DMS79 treated with DMSO at 0.1 percent for 48 hours (cell line): ENCODE results near the gene RAB11FIP3.

Experiments
- DNase-seq: peaks from one replicate; lab custom pipeline; 2025; lab: John Stamatoyannopoulos, UW

RAB11FIP3 gene

GRCh38 chr16:424033-424622 is 1.3 kb upstream of the RAB11FIP3 start:
- DNase-seq = peak; percentile 24

- DNase-seq = no peak
These were observed 797 bp upstream of the RAB11FIP3 start for GRCh38 chr16:424623-425081.

GRCh38 chr16:425740-426114 is 278 bp downstream of the RAB11FIP3 start:
- no peak for DNase-seq

- DNase-seq = no peak
These were observed 861 bp downstream of the RAB11FIP3 start for GRCh38 chr16:426115-426905.

GRCh38 chr16:426906-427249 is 1.4 kb downstream of the RAB11FIP3 start:
- DNase-seq = no peak

DNA sequence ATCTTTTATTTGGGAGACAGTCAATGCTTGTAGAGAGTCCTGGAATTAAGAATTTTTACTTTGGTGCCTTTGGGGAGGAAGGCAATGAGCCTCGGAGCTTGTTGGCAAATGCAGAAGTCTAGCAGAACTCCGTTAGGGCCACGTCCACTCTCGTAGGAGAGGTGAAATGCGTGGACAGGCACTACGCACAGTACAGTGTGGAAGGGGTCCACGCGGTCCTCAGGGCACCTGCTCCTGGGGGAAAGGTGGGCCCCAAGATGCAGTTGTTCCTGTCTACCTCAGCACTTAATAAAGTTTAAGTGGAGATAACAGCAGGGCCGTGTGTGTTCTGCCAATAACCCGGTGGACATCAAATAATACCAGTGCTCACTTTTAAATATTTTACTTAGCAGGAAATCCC is 1.8 kb downstream of the RAB11FIP3 start:
- no peak for DNase-seq

- DNase-seq = no peak
These were observed 5.5 kb downstream of the RAB11FIP3 start for GRCh38 chr16:430904-431303.

DNA sequence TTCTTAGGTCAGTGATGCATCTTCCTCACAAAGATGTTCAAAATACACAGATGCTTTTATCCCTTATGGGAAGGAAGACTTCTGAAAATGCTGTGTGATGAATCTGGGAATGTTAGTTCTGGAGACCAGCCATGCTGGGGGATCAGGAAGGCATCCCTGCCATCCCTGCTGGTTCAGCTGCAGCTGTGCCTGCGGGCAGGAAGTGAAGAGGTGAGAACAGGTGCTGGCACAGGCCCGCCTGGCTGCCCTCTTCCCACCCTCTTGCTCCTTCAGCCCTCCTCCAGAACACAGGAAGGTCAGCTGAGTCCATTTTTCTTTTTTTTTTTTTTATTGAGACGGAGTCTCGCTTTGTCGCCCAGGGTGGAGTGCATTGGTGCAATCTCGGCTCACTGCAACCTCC is 15.2 kb downstream of the RAB11FIP3 start:
- no peak for DNase-seq

DNA sequence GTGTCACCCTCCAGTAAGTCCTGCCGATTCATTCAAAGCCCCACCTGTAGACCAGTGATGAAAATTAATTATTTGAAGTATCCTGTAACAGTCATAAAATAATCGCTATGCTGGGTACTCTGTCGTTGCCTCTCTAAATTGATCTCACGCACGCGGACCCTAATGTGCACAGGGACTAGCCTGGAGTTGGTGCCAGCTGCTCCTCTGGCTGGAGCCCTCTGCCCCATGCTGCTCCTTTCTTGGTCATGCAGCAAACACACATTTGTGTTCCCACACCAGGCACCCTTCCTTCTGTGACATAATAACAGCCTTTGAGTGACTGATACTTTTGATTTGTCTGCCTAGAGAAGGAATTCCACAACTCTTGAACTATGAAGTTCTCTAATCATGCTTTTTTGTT is 16.0 kb downstream of the RAB11FIP3 start:
- no peak for DNase-seq

GRCh38 chr16:442976-443375 is 17.5 kb downstream of the RAB11FIP3 start:
- DNase-seq = no peak

DNA sequence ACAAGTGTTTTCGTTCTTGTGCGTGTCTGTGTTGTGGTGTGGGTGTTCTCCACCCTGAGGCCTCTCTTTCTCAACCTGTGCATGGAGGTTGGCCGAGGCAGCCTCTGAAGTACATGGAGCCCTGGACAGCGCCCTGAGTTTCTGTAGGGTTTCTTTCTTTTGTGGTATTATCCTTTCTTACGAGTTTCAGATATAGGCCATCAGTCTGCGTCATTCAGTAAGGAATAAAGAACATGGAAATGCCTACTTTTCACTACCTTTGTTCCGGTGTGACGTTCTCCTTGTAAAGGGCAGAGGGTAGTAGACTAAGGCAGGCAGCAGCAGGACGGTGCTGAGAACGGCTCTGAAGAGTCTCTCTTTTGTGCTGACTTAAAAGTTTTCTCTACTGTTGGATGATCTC is 18.6 kb downstream of the RAB11FIP3 start:
- DNase-seq = no peak

DNA sequence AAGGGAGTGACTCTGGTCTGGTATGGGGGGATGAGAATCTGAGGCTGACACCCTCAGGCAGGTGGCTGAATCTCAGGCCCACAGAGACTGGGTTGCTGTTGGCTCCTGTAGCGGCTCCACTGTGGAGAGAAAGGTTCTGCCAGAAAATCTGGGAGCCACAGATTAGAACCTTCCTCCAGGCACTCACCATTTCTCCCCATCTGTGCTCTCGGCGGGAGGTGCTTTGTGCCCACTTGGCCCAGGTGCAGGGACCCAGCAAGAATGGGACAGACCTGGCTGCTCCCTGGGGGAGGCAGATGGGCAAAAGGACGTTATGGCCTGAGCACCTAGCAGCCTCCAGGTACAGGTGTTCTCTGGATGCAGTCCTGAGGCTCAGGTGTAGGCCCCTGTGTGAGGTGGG is 20.1 kb downstream of the RAB11FIP3 start:
- DNase-seq = no peak

DNA sequence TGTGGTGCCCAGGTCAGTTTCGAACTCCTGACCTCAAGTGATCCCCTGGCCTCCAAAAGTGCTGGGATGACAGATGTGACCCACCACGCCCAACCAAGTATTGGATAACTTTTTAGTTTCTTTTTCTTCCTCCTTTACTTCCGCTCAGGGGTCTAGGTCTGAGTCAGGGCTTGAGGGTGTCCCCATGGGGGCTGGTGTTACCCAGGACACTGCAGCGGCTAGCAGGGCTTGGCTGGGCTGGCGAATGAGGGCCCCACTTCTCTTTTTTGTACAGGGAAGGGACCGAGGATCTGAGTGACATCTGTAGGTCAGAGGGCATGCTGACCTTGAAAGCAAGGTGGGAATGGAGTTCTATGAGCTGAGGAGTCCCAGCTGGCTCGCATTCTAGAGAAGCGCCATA is 24.9 kb downstream of the RAB11FIP3 start:
- DNase-seq = no peak

DNA sequence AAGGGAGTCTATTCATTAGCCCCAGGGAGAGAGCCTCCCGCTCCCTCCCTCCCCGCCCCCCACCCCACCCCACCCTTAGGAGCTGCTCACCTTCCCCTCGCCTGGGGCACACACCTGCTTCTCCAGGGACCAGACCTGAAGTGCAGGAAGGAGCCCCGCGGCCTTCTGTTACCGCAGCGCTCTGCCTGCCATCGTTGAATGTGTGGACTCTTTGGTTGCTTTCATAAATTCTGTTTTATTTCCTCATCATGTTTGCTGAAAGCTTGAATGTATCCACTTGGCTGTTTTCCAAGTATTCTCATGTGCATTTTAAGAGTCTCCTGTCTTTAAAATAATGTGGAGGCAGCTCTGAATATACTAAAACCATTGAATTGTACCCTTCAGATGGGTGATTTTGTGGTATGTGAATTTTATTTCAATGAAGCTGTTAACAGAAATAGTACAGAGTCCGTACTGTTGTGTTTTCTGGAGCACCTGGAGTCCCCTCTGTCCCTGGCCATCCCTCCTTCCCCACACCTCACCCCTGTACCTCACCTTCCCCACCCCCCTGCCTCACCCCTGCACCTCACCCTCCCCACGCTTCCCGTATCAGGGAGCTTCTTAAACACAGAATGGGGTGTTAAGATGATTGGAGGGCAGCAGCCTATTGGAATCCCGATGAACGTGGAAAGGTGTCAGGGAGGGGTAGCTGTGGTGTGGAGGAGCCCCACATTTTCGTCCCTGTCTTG is 25.5 kb downstream of the RAB11FIP3 start:
- peak; percentile 92 for DNase-seq

GRCh38 chr16:454397-454940 is 29.0 kb downstream of the RAB11FIP3 start:
- peak; percentile 48 for DNase-seq

GRCh38 chr16:455453-455852 is 30.0 kb downstream of the RAB11FIP3 start:
- DNase-seq = no peak

- DNase-seq = peak; percentile 28
These were observed 31.5 kb downstream of the RAB11FIP3 start for GRCh38 chr16:456891-457483.

DNA sequence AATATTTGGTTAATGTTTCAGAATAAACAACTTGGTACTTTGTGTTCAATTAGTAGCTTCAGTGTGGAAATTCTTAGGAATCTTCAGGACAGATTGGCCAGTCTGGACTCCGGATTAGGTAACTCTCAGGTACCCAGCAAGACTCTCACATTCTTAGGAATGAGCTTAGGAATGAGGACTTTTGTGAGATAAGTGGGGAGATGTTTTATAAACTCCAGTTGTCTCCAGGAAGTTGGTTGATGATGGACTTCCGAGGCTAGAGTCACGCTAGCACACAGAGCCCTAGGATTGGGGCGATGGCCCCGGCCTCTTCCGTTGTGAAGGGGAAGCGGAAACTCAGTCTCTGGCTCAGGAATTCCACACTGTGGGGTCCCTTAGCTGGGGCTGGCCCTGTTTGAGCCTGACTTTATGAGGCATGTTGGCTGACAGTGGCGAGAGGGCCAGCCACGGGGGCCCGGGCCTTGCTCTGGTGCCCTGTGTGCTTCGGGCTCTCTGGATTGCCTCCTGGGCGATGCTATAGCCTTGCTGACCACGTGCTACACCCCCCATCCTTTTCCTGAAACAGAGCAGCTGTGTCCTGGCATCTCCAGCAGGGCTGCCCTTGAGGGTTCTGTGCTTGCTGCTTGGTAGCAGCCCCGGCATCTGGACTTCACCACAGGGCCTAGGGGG is 32.4 kb downstream of the RAB11FIP3 start:
- DNase-seq = no peak

DNA sequence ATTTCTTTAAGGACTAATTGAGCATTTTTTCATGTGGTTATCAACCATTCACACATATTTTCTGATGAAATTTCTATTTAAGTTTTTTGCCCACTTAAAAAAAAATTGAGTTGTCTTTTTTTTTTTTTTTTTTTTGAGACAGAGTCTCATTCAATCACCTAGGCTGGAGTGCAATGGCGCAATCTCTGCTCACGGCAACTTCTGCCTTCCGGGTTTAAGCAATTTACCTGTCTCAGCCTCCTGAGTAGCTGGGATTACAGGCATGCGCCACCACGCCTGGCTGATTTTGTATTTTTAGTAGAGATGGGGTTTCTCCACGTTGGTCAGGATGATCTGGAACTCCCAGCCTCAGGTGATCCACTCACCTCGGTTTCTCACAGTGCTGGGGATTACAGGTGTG is 34.3 kb downstream of the RAB11FIP3 start:
- DNase-seq = no peak

- DNase-seq = no peak
These were observed 35.3 kb downstream of the RAB11FIP3 start for GRCh38 chr16:460787-461186.

DNA sequence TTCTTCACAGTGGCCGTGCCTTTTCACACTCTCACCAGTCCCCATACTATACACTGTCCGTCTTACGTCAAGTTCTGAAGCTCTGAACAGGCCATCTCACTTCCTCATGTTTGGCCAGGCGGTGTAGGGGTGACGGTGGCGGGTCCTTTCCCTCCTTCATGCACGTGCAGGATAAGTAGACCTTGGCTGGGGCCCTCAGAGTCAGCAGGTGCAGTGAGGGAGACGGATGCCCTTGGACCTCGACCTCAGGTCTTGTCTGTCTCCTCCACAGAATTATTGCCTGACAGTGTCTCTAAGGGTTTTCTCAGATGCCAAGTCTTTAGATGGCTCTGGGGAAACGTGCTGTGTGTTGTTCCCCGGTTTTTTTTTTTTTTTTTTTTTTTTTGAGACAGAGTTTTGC is 37.6 kb downstream of the RAB11FIP3 start:
- DNase-seq = no peak

GRCh38 chr16:466651-467050 is 41.2 kb downstream of the RAB11FIP3 start:
- DNase-seq = no peak
